ENCODE data around the gene MRS2.

DNA sequence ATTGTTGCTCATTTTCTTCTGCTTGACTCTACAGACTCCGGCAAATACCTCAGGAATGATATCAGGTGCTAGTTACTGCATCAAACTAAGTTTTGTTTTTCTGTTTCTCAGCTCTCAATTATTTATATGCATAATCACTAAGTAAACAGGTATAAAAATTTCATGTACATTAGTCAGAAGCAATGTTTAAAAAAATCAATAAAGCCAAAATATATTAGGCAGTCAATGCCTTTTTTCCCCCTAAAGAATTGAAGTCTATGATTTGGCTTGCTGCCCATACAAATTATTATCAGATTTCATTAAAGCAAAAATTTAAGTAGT lies 20.6 kb upstream of the MRS2 start:
- no peak for TF ChIP-seq POLR2A (IDR thresholded peaks at IDR 0.05)
- TF ChIP-seq, protein P1, sequence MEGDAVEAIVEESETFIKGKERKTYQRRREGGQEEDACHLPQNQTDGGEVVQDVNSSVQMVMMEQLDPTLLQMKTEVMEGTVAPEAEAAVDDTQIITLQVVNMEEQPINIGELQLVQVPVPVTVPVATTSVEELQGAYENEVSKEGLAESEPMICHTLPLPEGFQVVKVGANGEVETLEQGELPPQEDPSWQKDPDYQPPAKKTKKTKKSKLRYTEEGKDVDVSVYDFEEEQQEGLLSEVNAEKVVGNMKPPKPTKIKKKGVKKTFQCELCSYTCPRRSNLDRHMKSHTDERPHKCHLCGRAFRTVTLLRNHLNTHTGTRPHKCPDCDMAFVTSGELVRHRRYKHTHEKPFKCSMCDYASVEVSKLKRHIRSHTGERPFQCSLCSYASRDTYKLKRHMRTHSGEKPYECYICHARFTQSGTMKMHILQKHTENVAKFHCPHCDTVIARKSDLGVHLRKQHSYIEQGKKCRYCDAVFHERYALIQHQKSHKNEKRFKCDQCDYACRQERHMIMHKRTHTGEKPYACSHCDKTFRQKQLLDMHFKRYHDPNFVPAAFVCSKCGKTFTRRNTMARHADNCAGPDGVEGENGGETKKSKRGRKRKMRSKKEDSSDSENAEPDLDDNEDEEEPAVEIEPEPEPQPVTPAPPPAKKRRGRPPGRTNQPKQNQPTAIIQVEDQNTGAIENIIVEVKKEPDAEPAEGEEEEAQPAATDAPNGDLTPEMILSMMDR (IDR thresholded peaks at IDR 0.05) = no peak

Measured in breast epithelium (tissue), 3 donors.